K562 (cell line): ENCODE results near the gene GPR37L1. TPM values are rescaled to one million over a fixed set of nuclear protein-coding genes. Genes with fewer than 3 reads are reported as not detected.

Experiments
- ATAC-seq: fragments of 200-7000 bp; cut with Tn5 transposase; 3 replicates; pipeline ENCODE4 v1.9.1; 2020; ENCODE audit warnings: moderate library complexity
- BruUV-seq: library from RNA; stranded (reverse); fragments of 400-500 nt; replicated peaks from 2 replicates; lab custom pipeline; 2021; lab: Mats Ljungman, UMichigan
- CTCF ChIA-PET: fragments of 300-600 bp; formaldehyde crosslinking; extraction: SDS; loops from one replicate; lab custom pipeline; 2021; ENCODE audit warnings: low intra/inter-chr PET ratio; lab: Yijun Ruan, JAX
- POLR2A ChIA-PET: fragments of 300-600, 350-650 bp; sonication (Branson Sonifier 250); formaldehyde crosslinking; extraction: SDS; loops from one replicate; lab custom pipeline; 2021; ENCODE audit warnings: antibody characterized with exemption, inconsistent platforms; lab: Yijun Ruan, JAX
- DNase-seq, 4 experiments: peaks; one replicate each; pipeline versions ENCODE4 v3.0.0 to v3.0.0-alpha.2; 2011 to 2018; ENCODE audit warnings: low spot score in 3 of 4, mixed read lengths in 3 of 4; ENCODE audit errors: extremely low read depth in 1 of 4
- FAIRE-seq: peaks from 2 replicates; lab custom pipeline; 2011; peaks lifted over from hg19 to GRCh38; lab: Jason Lieb, UNC
- H2AFZ ChIP-seq: 2 replicates; pipeline ENCODE4 v1.6.0; 2011; ENCODE audit warnings: low read depth, low read length, control low read depth, inconsistent platforms
- H3K27ac ChIP-seq: fragments of 200-600 bp; 3 replicates; pipeline ENCODE4 v1.8.0; 2011; ENCODE audit warnings: low read depth, mild to moderate bottlenecking, control low read depth, inconsistent platforms, low read length, moderate library complexity, mixed read lengths; ENCODE audit errors: extremely low read depth
- H3K27me3 ChIP-seq, 2 experiments: fragments of 300-600 bp in 1 of 2; 2 replicates in 1 of 2; 3 replicates in 1 of 2; pipeline versions ENCODE4 v1.6.0 to v1.8.0; 2011; ENCODE audit warnings: inconsistent platforms in 2 of 2, low read length in 2 of 2, mild to moderate bottlenecking in 1 of 2, mixed read lengths in 1 of 2, moderate library complexity in 1 of 2; ENCODE audit not compliant: control insufficient read depth in 2 of 2, insufficient read depth in 2 of 2
- H3K36me3 ChIP-seq: fragments of 300-600 bp; 3 replicates; pipeline ENCODE4 v1.8.0; 2011; ENCODE audit warnings: mild to moderate bottlenecking, low read length, inconsistent platforms; ENCODE audit not compliant: control insufficient read depth, insufficient read depth
- H3K4me1 ChIP-seq, 2 experiments: fragments of 200-600 bp in 1 of 2; replicated peaks in 1 of 2; 2 replicates in 1 of 2; 3 replicates in 1 of 2; pipeline versions ENCODE4 v1.5.1 to v1.8.0; 2011; ENCODE audit warnings: inconsistent platforms in 2 of 2, low read length in 2 of 2, mild to moderate bottlenecking in 1 of 2, mixed read lengths in 1 of 2, moderate library complexity in 1 of 2; ENCODE audit not compliant: control insufficient read depth in 2 of 2, insufficient read depth in 2 of 2
- H3K4me2 ChIP-seq: 2 replicates; pipeline ENCODE4 v1.6.1; 2011; ENCODE audit warnings: low read length, control low read depth, inconsistent platforms, mixed read lengths; ENCODE audit not compliant: insufficient read depth
- H3K4me3 ChIP-seq: fragments of 200-600 bp; sonication (generic), shearing (Covaris generic); 2 replicates; pipeline ENCODE4 v1.5.1; 2016; ENCODE audit warnings: control low read depth, inconsistent platforms
- H3K79me2 ChIP-seq: fragments of 200-600 bp; 3 replicates; pipeline ENCODE4 v1.8.0; 2011; ENCODE audit warnings: low read length, inconsistent platforms; ENCODE audit not compliant: control insufficient read depth, insufficient read depth
- H3K9ac ChIP-seq, 2 experiments: 2 replicates each; pipeline versions ENCODE4 v1.6.0 to v1.6.1; 2011; ENCODE audit warnings: low read depth in 2 of 2, low read length in 2 of 2, control low read depth in 1 of 2, inconsistent platforms in 1 of 2, mild to moderate bottlenecking in 1 of 2, mixed read lengths in 1 of 2; ENCODE audit not compliant: insufficient read depth in 1 of 2
- H3K9me1 ChIP-seq: one replicate; pipeline ENCODE4 v1.6.0; 2011; ENCODE audit warnings: inconsistent platforms, mild to moderate bottlenecking, low read length, moderate library complexity; ENCODE audit not compliant: control insufficient read depth, insufficient read depth
- H3K9me3 ChIP-seq: replicated peaks from 2 replicates; pipeline ENCODE4 v1.5.1; 2011; ENCODE audit warnings: low read depth, low read length, inconsistent platforms; ENCODE audit not compliant: control insufficient read depth, insufficient read depth
- H4K20me1 ChIP-seq: replicated peaks from 2 replicates; pipeline ENCODE4 v1.6.1; 2011; ENCODE audit warnings: low read length, inconsistent platforms, mixed read lengths; ENCODE audit not compliant: control insufficient read depth, insufficient read depth
- CEBPB ChIP-seq: fragments of 450-650 bp; IDR thresholded peaks from 2 replicates; pipeline ENCODE4 v1.6.1; 2016; ENCODE audit warnings: missing genetic modification characterization, missing compliant biosample characterization
- ELK1 ChIP-seq: sonication (generic); formaldehyde crosslinking; IDR thresholded peaks from 2 replicates; pipeline ENCODE4 v1.8.1; 2022; ENCODE audit warnings: missing genetic modification reagents
- ETV6 ChIP-seq, 3 experiments: fragments of 150-350 bp in 1 of 3; sonication (generic) in 1 of 3; formaldehyde crosslinking in 1 of 3; IDR thresholded peaks; 2 replicates each; pipeline versions ENCODE4 v1.6.1 to v1.8.0; 2014 to 2022; ENCODE audit warnings: borderline replicate concordance in 2 of 3, low read depth in 2 of 3, antibody characterized with exemption in 1 of 3, low read length in 1 of 3, mild to moderate bottlenecking in 1 of 3, missing genetic modification reagents in 1 of 3
- HMG20B ChIP-seq: fragments of 250-450 bp; sonication (Bioruptor Pico); IDR thresholded peaks from 2 replicates; pipeline ENCODE4 v1.5.0; 2021; ENCODE audit warnings: mild to moderate bottlenecking
- RB1 ChIP-seq: fragments of 450-650 bp; IDR thresholded peaks from 2 replicates; pipeline ENCODE4 v1.6.1; 2017; ENCODE audit warnings: low read depth, mild to moderate bottlenecking
- SMARCA4 ChIP-seq: fragments of 450-650 bp; IDR thresholded peaks from 2 replicates; pipeline ENCODE4 v1.6.1; 2016
- ZNF12 ChIP-seq: sonication (generic); formaldehyde crosslinking; IDR thresholded peaks from 2 replicates; pipeline ENCODE4 v1.4.0; 2020; ENCODE audit warnings: mild to moderate bottlenecking, missing genetic modification reagents
- ZNF764 ChIP-seq: fragments of 250-450 bp; sonication (Bioruptor Pico); IDR thresholded peaks from 2 replicates; pipeline ENCODE4 v1.4.0; 2020; ENCODE audit warnings: low read depth, mild to moderate bottlenecking, moderate library complexity
- WGBS: fragments of 100-300 bp; shearing (Covaris generic); methylation state at CpG from one replicate; pipeline ENCODE4 v1.1.6; 2016; ENCODE audit warnings: low coverage, mixed read lengths; ENCODE audit not compliant: insufficient coverage; ENCODE audit errors: missing lambda C conversion rate; 5-methylcytosine and 5-hydroxymethylcytosine counted together
- in situ Hi-C: fragments of 300-500 bp; cut with MboI; formaldehyde crosslinking; loops from 4 replicates; pipeline ENCODE4 v1.15.0; 2018; ENCODE audit warnings: inconsistent platforms, mixed read lengths
- intact Hi-C: fragments of 100-400 bp; cut with micrococcal nuclease; formaldehyde crosslinking; loops from 2 replicates; pipeline ENCODE4 v1.14.2; 2022
- polyA plus RNA-seq, 8 experiments: library from polyadenylated mRNA; depleted of rRNA in 4 of 8; stranded (reverse) in 5 of 8; unstranded in 3 of 8; fragments of >200 nt; fragmentation: Nextera tagmentation in 2 of 8; fragmentation: Illumina TruSeq in 1 of 8; extraction: Ambion mirVana in 2 of 8; extraction: Trizol in 1 of 8; gene quantifications; 2 replicates each; pipeline versions ENCODE4 v1.2.1 to v1.2.3, GENCODE V29; 2011 to 2014; ENCODE audit warnings: inconsistent platforms in 1 of 8, missing spikeins in 1 of 8
- total RNA-seq, 7 experiments: library from RNA; depleted of rRNA in 6 of 7; stranded (reverse); fragments of >200 nt in 6 of 7; fragmentation: Illumina TruSeq in 2 of 7; extraction: Trizol in 2 of 7; gene quantifications; 2 replicates each; pipeline versions ENCODE4 v1.2.1 to v1.2.3, GENCODE V29; 2011 to 2021; ENCODE audit warnings: low replicate concordance in 1 of 7
- TF ChIP-seq, protein P1 (sequence below): sonication (generic); formaldehyde crosslinking; IDR thresholded peaks from 2 replicates; pipeline ENCODE4 v1.8.1; 2022; ENCODE audit warnings: missing genetic modification reagents

GPR37L1 gene
- total and polyA plus RNA-seq, 9 of the 15 experiments (the other 6 are each of a cell fraction or from before 2014, with no cell fraction given): not detected

DNA sequence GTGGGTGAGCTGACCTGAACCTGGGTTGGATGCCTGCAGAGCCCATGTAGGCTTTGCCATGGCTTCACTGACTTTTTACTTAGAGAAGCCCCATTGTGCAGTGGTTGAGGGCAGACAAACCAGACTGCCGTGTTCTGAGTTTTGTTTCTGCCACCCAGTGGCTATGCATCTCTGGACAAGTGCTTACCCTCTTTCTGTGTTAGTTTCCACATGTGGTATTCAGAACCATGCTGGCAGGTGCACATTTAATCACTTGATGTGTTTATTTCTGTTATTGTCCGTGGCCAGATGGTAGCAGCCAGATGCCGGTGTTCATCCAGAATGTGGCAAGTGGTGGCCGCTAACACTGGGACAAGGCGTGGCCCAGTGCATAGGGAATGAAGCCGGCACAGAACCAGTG is 48.0 kb downstream of the GPR37L1 start:
- FAIRE-seq (no peak), ATAC-seq (no peak), DNase-seq (no peak)
- in situ Hi-C loops: no loop called here
- TF ChIP-seq HMG20B (CRISPR knock-in tag): no peak
- no peak for TF ChIP-seq ZNF12
- no peak for TF ChIP-seq ZNF764 (CRISPR knock-in tag)
- TF ChIP-seq RB1: no peak
- no peak for TF ChIP-seq ETV6 (IDR thresholded peaks at IDR 0.05; ENCODE audit: borderline replicate concordance in 1 of 2, low read depth in 2 of 2, low read length in 1 of 2)
- TF ChIP-seq ETV6 (CRISPR knock-in tag; IDR thresholded peaks at IDR 0.05; ENCODE audit: borderline replicate concordance): no peak
- TF ChIP-seq, protein P1, sequence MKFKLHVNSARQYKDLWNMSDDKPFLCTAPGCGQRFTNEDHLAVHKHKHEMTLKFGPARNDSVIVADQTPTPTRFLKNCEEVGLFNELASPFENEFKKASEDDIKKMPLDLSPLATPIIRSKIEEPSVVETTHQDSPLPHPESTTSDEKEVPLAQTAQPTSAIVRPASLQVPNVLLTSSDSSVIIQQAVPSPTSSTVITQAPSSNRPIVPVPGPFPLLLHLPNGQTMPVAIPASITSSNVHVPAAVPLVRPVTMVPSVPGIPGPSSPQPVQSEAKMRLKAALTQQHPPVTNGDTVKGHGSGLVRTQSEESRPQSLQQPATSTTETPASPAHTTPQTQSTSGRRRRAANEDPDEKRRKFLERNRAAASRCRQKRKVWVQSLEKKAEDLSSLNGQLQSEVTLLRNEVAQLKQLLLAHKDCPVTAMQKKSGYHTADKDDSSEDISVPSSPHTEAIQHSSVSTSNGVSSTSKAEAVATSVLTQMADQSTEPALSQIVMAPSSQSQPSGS (CRISPR knock-in tag): no peak
- no peak for TF ChIP-seq CEBPB (tag)
- TF ChIP-seq ELK1 (CRISPR knock-in tag): no peak
- TF ChIP-seq SMARCA4: no peak
- Histone ChIP-seq H3K9ac (no peak overlapping the region), H3K79me2 (peaks cover 19% of the 10 kb centered on the region), H3K4me3 (no peak overlapping the region), H3K4me1 (peaks cover 20 to 37% of the 10 kb centered on the region in 2 experiments), H3K9me3 (no peaks in the 10 kb centered on the region), H3K27me3 (no peaks in the 10 kb centered on the region), H3K36me3 (peaks cover 44% of the 10 kb centered on the region; the same call in 2 of the 3 replicates), H3K9me1 (no peaks in the 10 kb centered on the region), H2AFZ (no peak overlapping the region), H4K20me1 (no peaks in the 10 kb centered on the region), H3K4me2 (no peak overlapping the region), H3K27ac (no peak overlapping the region)
- intact Hi-C loops: no loop called here
- 80% methylated on average over 6 of the region's 6 CpGs for WGBS
- BruUV-seq: no TSS peak
- POLR2A ChIA-PET: interaction anchor here (1.4 kb wide), 1 partner anchor 11 kb away, joined by 6 read pairs; the partner anchor contains the start of gene PTPN7
- CTCF ChIA-PET: no interaction called here
